WERI-Rb-1 (cell line): ENCODE results near the gene ACSF2.

Experiments
- DNase-seq: peaks from one replicate; pipeline ENCODE4 v3.0.0-alpha.2; 2020
- H3K27ac ChIP-seq: fragments of 250-450 bp; sonication (Bioruptor Pico); 2 replicates; pipeline ENCODE4 v1.5.1; 2020; ENCODE audit warnings: mild to moderate bottlenecking, moderate library complexity
- H3K27me3 ChIP-seq: fragments of 250-450 bp; sonication (Bioruptor Pico); 2 replicates; pipeline ENCODE4 v1.5.1; 2021; ENCODE audit warnings: mild to moderate bottlenecking, low read depth, moderate library complexity; ENCODE audit not compliant: insufficient read depth, severe bottlenecking
- H3K36me3 ChIP-seq: fragments of 250-450 bp; sonication (Bioruptor Pico); 2 replicates; pipeline ENCODE4 v1.5.1; 2020; ENCODE audit warnings: mild to moderate bottlenecking, moderate library complexity
- H3K4me3 ChIP-seq: 2 replicates; pipeline ENCODE4 v1.5.1; 2011; ENCODE audit warnings: low read depth, mild to moderate bottlenecking, control low read depth, low read length
- H3K9me3 ChIP-seq: fragments of 250-450 bp; sonication (Bioruptor Pico); 2 replicates; pipeline ENCODE4 v1.5.1; 2021; ENCODE audit warnings: mild to moderate bottlenecking, moderate library complexity; ENCODE audit not compliant: severe bottlenecking
- TF ChIP-seq, protein P1 (sequence below): IDR thresholded peaks from 2 replicates; pipeline ENCODE4 v1.5.1; 2011; ENCODE audit warnings: low read depth, mild to moderate bottlenecking, control low read depth, inconsistent platforms, low read length

The ACSF2 gene

DNA sequence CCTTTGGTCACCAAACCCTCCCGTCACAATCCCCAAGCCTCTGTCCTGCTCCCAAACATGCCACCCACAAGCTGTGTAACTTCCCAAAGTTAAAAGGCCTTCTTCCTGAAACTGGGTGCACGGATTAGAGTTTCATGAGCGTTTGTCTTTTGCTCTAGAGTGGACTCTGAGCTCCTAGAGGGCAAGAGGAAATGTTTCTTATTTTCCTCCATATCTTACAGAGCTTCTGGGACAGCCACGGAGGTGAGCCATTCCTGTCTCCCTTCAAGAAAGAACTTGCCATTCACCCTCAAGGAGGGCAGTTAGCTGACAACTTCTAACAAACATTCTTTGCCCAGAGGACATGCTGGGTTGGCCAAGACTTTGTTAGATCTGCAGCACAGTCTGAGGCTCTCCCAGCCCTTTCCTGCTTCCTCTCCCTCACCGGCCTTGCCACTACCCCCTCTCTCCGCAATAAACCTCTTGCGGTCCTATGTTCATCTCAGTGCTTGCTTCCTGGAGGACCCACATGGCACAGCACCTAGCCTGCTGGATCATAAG, 79.6 kb downstream of the ACSF2 start:
- no peak overlapping the region for H3K4me3 ChIP-seq
- no peaks in the 10 kb centered on the region for H3K36me3 ChIP-seq
- H3K27ac ChIP-seq: no peak overlapping the region
- no peaks in the 10 kb centered on the region for H3K27me3 ChIP-seq
- TF ChIP-seq, protein P1, sequence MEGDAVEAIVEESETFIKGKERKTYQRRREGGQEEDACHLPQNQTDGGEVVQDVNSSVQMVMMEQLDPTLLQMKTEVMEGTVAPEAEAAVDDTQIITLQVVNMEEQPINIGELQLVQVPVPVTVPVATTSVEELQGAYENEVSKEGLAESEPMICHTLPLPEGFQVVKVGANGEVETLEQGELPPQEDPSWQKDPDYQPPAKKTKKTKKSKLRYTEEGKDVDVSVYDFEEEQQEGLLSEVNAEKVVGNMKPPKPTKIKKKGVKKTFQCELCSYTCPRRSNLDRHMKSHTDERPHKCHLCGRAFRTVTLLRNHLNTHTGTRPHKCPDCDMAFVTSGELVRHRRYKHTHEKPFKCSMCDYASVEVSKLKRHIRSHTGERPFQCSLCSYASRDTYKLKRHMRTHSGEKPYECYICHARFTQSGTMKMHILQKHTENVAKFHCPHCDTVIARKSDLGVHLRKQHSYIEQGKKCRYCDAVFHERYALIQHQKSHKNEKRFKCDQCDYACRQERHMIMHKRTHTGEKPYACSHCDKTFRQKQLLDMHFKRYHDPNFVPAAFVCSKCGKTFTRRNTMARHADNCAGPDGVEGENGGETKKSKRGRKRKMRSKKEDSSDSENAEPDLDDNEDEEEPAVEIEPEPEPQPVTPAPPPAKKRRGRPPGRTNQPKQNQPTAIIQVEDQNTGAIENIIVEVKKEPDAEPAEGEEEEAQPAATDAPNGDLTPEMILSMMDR: no peak
- H3K9me3 ChIP-seq: no peaks in the 10 kb centered on the region
- DNase-seq: no peak

- H3K27me3 ChIP-seq: no peaks in the 10 kb centered on the region
Observed at GRCh38 chr17:50506298-50506697, 80.3 kb downstream of the ACSF2 start.

GRCh38 chr17:50507871-50508572, 82.0 kb downstream of the ACSF2 start, which contains the start of gene MYCBPAP:
Gene MYCBPAP (plus strand): TSS chr17:50508439. CDS start chr17:50508675, 236 bp downstream.
- no peak within 1 kb of the TSS for H3K27ac ChIP-seq
- H3K4me3 ChIP-seq: no peak within 1 kb of the TSS
- no peaks in the 10 kb centered on the region for H3K36me3 ChIP-seq
- no peak for DNase-seq
- H3K27me3 ChIP-seq: no peaks in the 10 kb centered on the region
- TF ChIP-seq, protein P1: no peak
- no peaks in the 10 kb centered on the region for H3K9me3 ChIP-seq

More at GRCh38 chr17:50506298-50506697, 80.3 kb downstream of the ACSF2 start:
- TF ChIP-seq, protein P1: no peak
- H3K9me3 ChIP-seq: no peaks in the 10 kb centered on the region
- no peaks in the 10 kb centered on the region for H3K36me3 ChIP-seq
- DNase-seq: no peak
- H3K4me3 ChIP-seq: no peak overlapping the region
- no peak overlapping the region for H3K27ac ChIP-seq

- Histone ChIP-seq H3K9me3 (no peaks in the 10 kb centered on the region), H3K27me3 (no peaks in the 10 kb centered on the region), H3K27ac (no peak overlapping the region), H3K4me3 (no peak overlapping the region), H3K36me3 (no peaks in the 10 kb centered on the region)
- TF ChIP-seq, protein P1: no peak
- DNase-seq: no peak
Observed at GRCh38 chr17:50508573-50509460, 82.8 kb downstream of the ACSF2 start.

- no peak for DNase-seq
Observed at GRCh38 chr17:50511058-50511457, 85.0 kb downstream of the ACSF2 start.

More at GRCh38 chr17:50511058-50511457, 85.0 kb downstream of the ACSF2 start:
- Histone ChIP-seq H3K9me3 (no peaks in the 10 kb centered on the region), H3K36me3 (no peaks in the 10 kb centered on the region), H3K4me3 (no peak overlapping the region), H3K27ac (no peak overlapping the region), H3K27me3 (no peaks in the 10 kb centered on the region)
- TF ChIP-seq, protein P1: no peak
